Measurements from ENCODE around the gene DMRT2.

The DMRT2 gene

GRCh38 chr9:1100945-1101344 lies 50.8 kb downstream of the DMRT2 start:
- H3K27ac ChIP-seq, result no peak overlapping the region
- TF ChIP-seq CTCF (IDR thresholded peaks at IDR 0.05) (peak; percentile 81), ZFX (IDR thresholded peaks at IDR 0.05; ENCODE audit: borderline replicate concordance) (no peak)

- no peak overlapping the region for H3K27ac ChIP-seq
- no peak for TF ChIP-seq ZFX (IDR thresholded peaks at IDR 0.05; ENCODE audit: borderline replicate concordance)
- no peak for TF ChIP-seq CTCF (IDR thresholded peaks at IDR 0.05)
These were observed 51.9 kb downstream of the DMRT2 start for GRCh38 chr9:1101846-1102641.

- no peak for TF ChIP-seq CTCF (IDR thresholded peaks at IDR 0.05)
- TF ChIP-seq ZFX (IDR thresholded peaks at IDR 0.05; ENCODE audit: borderline replicate concordance), result no peak
- H3K27ac ChIP-seq, result no peak overlapping the region
These were observed 52.4 kb downstream of the DMRT2 start for GRCh38 chr9:1102642-1102970.

All from 22Rv1 (cell line).